Skin epidermis (tissue), 12 donors: ENCODE measurements around the gene SNRPA1.

ENCODE experiments used
- H3K27ac ChIP-seq, 21 experiments: fragments of 200-600 bp; sonication (generic) in 11 of 21; one replicate each; pipeline ENCODE4 v1.5.0; 2020; ENCODE audit warnings: mild to moderate bottlenecking in 3 of 21, inconsistent platforms in 2 of 21, moderate library complexity in 2 of 21
- H3K4me3 ChIP-seq, 7 experiments: fragments of 200-600 bp; sonication (generic) in 2 of 7; one replicate each; pipeline ENCODE4 v1.5.0; 2020; ENCODE audit warnings: inconsistent platforms in 2 of 7, mild to moderate bottlenecking in 2 of 7, moderate library complexity in 1 of 7

SNRPA1 gene

GRCh38 chr15:101267320-101268104, 27.5 kb downstream of the SNRPA1 start:
- no peak overlapping the region for H3K4me3 ChIP-seq
- H3K27ac ChIP-seq, result peak overlapping the region in 12 of 21 experiments; percentile 16 to 80 (median 60)

GRCh38 chr15:101266787-101267186, 28.3 kb downstream of the SNRPA1 start:
- Histone ChIP-seq H3K4me3 (no peak overlapping the region), H3K27ac (peak overlapping the region in 17 of 21 experiments; percentile 2 to 80 (median 57))

- H3K4me3 ChIP-seq, result no peak overlapping the region
- peak overlapping the region in 14 of 21 experiments; percentile 22 to 80 (median 56) for H3K27ac ChIP-seq
Measured at GRCh38 chr15:101266034-101266433, 29.0 kb downstream of the SNRPA1 start.

- peak overlapping the region in 13 of 21 experiments; percentile 9 to 80 (median 55) for H3K27ac ChIP-seq
- no peak overlapping the region for H3K4me3 ChIP-seq
Measured at GRCh38 chr15:101264911-101265641, 30.0 kb downstream of the SNRPA1 start.

- no peak overlapping the region for H3K4me3 ChIP-seq
- H3K27ac ChIP-seq, result peak overlapping the region in 9 of 21 experiments; percentile 10 to 51 (median 40)
Measured at GRCh38 chr15:101264011-101264410, 31.0 kb downstream of the SNRPA1 start.

GRCh38 chr15:101262551-101262950, 32.5 kb downstream of the SNRPA1 start:
- Histone ChIP-seq H3K27ac (no peak overlapping the region), H3K4me3 (no peak overlapping the region)

GRCh38 chr15:101258238-101259144, 36.6 kb downstream of the SNRPA1 start:
- no peak overlapping the region for H3K27ac ChIP-seq
- no peak overlapping the region for H3K4me3 ChIP-seq

- no peak overlapping the region for H3K4me3 ChIP-seq
- no peak overlapping the region for H3K27ac ChIP-seq
Measured at GRCh38 chr15:101256757-101257156, 38.3 kb downstream of the SNRPA1 start.

- Histone ChIP-seq H3K27ac (peak overlapping the region in 2 of 21 experiments; percentile 7 to 23), H3K4me3 (no peak overlapping the region)
Measured at GRCh38 chr15:101255615-101256241, 39.3 kb downstream of the SNRPA1 start.

GRCh38 chr15:101255051-101255395, 40.0 kb downstream of the SNRPA1 start:
- Histone ChIP-seq H3K27ac (peak overlapping the region in 1 of 21 experiments; percentile 23), H3K4me3 (no peak overlapping the region)

- H3K27ac ChIP-seq, result no peak overlapping the region
- H3K4me3 ChIP-seq, result no peak overlapping the region
Measured at GRCh38 chr15:101254157-101255050, 40.6 kb downstream of the SNRPA1 start.

- H3K4me3 ChIP-seq, result peak overlapping the region; percentile 45 to 86 (median 59)
Measured at GRCh38 chr15:101252836-101253235, 42.2 kb downstream of the SNRPA1 start.

GRCh38 chr15:101251830-101252820, 42.9 kb downstream of the SNRPA1 start, which contains the start of gene CHSY1:
CHSY1 (minus strand) TSS chr15:101252048; CDS start chr15:101251456, 592 bp downstream.
- Histone ChIP-seq H3K27ac (peak within 1 kb of the TSS; percentile 69 to 95 (median 91)), H3K4me3 (peak within 1 kb of the TSS; percentile 58 to 86 (median 77))

More at GRCh38 chr15:101252836-101253235, 42.2 kb downstream of the SNRPA1 start:
- H3K27ac ChIP-seq, result peak overlapping the region in 17 of 21 experiments; percentile 68 to 95 (median 87)

GRCh38 chr15:101250873-101251829, 43.9 kb downstream of the SNRPA1 start:
- H3K4me3 ChIP-seq, result peak overlapping the region; percentile 58 to 86 (median 77)
- H3K27ac ChIP-seq, result peak overlapping the region; percentile 67 to 95 (median 91)

- H3K4me3 ChIP-seq, result peak overlapping the region; percentile 50 to 82 (median 77)
- peak overlapping the region; percentile 67 to 95 (median 90) for H3K27ac ChIP-seq
Measured at GRCh38 chr15:101250341-101250831, 44.7 kb downstream of the SNRPA1 start.

- no peak overlapping the region for H3K4me3 ChIP-seq
- H3K27ac ChIP-seq, result peak overlapping the region in 3 of 21 experiments; percentile 20 to 50 (median 45)
Measured at GRCh38 chr15:101248274-101248673, 46.8 kb downstream of the SNRPA1 start.
